KOPT-K1 (cell line): Measurements from ENCODE around the gene ASAP2.
"Not testable (repeated sequence)": the region's sequence is repeated elsewhere in the genome, so short reads cannot be mapped to it uniquely, and the experiment has no call there.

Experiments used
- H3K27ac ChIP-seq: fragments of 200-600 bp; sonication (generic); 2 replicates; pipeline ENCODE4 v1.5.1; 2016; ENCODE audit warnings: antibody characterized with exemption, mild to moderate bottlenecking, low read depth, low read length; ENCODE audit not compliant: poor library complexity, severe bottlenecking
- H3K36me3 ChIP-seq: fragments of 200-600 bp; sonication (generic); 2 replicates; pipeline ENCODE4 v1.5.1; 2017; ENCODE audit warnings: antibody characterized with exemption, mild to moderate bottlenecking, low read length, moderate library complexity; ENCODE audit not compliant: insufficient read depth
- H3K9me3 ChIP-seq: fragments of 200-600 bp; sonication (generic); 2 replicates; pipeline ENCODE4 v1.5.1; 2017; ENCODE audit warnings: antibody characterized with exemption, low read length, mild to moderate bottlenecking; ENCODE audit not compliant: insufficient read depth, poor library complexity, severe bottlenecking

Gene ASAP2

DNA sequence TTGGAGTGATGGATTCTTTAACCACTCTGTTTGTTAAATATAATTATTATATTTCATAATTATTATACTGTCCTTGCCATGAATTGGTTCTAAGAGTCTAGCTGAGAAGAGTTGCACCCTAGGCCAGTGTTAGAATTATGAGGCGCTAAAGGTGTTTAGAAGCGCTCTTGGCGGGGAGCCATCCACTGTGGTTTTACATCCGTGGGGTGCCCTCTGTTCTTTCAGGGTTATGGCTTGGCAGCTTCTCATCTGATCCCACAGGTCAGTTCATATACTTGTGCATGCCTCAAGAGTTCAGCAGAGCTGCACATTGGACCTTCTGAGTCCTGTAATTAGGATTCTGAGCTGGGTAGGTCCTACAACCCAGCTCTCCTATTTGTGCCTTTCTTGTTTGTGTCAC, 9.1 kb downstream of the ASAP2 start:
- Histone ChIP-seq H3K27ac (no peak overlapping the region), H3K9me3 (no peaks in the 10 kb centered on the region), H3K36me3 (no peaks in the 10 kb centered on the region)

- H3K9me3 ChIP-seq, H3K36me3 ChIP-seq, H3K27ac ChIP-seq: not testable (repeated sequence)
Measured at GRCh38 chr2:9216143-9216542, 9.5 kb downstream of the ASAP2 start.

GRCh38 chr2:9217838-9218770, 11.5 kb downstream of the ASAP2 start:
- Histone ChIP-seq H3K27ac (no peak overlapping the region), H3K9me3 (no peaks in the 10 kb centered on the region)

GRCh38 chr2:9219027-9219445, 12.4 kb downstream of the ASAP2 start:
- no peaks in the 10 kb centered on the region for H3K36me3 ChIP-seq
- H3K27ac ChIP-seq: no peak overlapping the region

More at GRCh38 chr2:9217838-9218770, 11.5 kb downstream of the ASAP2 start:
- H3K36me3 ChIP-seq: no peaks in the 10 kb centered on the region

DNA sequence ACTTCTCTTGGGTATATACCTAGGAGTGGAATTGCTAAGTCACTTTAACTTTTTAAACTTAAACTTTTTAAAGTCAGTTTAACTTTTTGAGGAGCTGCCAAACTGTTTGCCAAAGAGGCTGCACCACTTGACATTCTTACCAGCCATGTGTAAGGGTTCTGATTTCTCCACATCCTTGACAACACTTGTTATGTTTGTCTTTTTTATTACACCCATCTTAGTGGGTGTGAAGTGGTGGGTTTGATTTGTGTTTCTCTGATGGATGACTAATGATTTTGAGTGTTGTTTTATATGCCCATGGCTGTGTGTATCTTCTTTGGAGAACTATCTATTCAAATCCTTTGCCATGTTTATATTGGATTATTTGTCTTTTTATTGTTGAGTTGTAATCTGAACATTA, 13.6 kb downstream of the ASAP2 start:
- H3K9me3 ChIP-seq: no peaks in the 10 kb centered on the region
- H3K27ac ChIP-seq: no peak overlapping the region
- H3K36me3 ChIP-seq: no peaks in the 10 kb centered on the region

More at GRCh38 chr2:9219027-9219445, 12.4 kb downstream of the ASAP2 start:
- H3K9me3 ChIP-seq: no peaks in the 10 kb centered on the region

DNA sequence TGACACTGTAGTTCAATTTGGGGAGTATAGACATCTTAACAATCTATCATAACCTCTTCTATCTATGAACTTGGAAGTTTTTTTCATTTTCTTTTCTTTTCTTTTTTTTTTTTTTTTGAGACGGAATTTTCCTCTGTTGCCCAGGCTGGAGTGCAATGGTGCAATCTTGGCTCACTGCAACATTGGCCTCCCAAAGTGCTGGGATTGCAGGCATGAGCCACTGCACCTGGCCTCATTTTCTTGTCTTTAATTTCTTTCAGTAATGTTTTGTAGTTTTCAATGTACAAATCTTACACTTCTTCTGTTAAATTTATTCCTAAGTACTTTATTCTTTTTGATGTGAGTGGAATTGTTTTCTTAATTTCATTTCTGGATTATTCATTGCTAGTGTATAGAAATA, 14.6 kb downstream of the ASAP2 start:
- Histone ChIP-seq H3K9me3 (no peaks in the 10 kb centered on the region), H3K36me3 (no peaks in the 10 kb centered on the region), H3K27ac (no peak overlapping the region)

- Histone ChIP-seq H3K36me3 (no peaks in the 10 kb centered on the region), H3K27ac (no peak overlapping the region), H3K9me3 (no peaks in the 10 kb centered on the region)
Measured at GRCh38 chr2:9222239-9222892, 15.8 kb downstream of the ASAP2 start.

GRCh38 chr2:9222893-9223287, 16.3 kb downstream of the ASAP2 start:
- Histone ChIP-seq H3K27ac (no peak overlapping the region), H3K36me3 (no peaks in the 10 kb centered on the region), H3K9me3 (no peaks in the 10 kb centered on the region)

GRCh38 chr2:9225806-9226205, 19.2 kb downstream of the ASAP2 start:
- Histone ChIP-seq H3K27ac (no peak overlapping the region), H3K36me3 (no peaks in the 10 kb centered on the region)

GRCh38 chr2:9226458-9227380, 20.1 kb downstream of the ASAP2 start:
- Histone ChIP-seq H3K27ac (no peak overlapping the region), H3K9me3 (no peaks in the 10 kb centered on the region), H3K36me3 (no peaks in the 10 kb centered on the region)

More at GRCh38 chr2:9225806-9226205, 19.2 kb downstream of the ASAP2 start:
- H3K9me3 ChIP-seq: no peaks in the 10 kb centered on the region

DNA sequence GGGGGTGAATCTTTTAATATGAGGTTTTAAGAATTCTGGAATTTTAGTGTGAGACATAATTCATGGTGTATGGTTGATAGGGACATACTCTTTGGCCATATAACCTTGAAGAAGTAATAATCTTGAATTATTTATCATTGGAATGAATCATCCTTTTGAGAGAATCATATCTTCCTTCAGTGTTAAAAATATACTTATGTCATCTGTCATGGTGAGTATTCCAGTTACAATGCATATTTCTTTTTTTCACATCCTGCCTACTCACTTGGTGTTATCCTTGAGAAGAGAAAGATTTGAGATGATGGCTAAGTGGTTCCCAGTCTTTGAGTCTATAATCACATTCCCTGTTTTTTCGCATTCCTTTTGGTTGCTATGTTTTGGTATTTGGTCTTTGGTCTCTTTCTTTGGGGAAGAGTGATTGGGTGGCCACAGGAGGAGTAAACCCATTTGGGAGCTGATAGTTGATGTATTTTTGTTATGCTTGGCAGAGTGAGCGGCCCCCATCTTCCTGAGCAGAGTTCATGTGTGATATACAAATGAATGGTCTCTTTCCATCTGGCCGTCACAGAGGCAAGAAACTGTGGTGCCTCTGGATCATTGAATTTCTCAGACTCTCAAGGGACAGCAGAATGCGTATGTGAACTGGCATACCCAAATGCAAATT, 21.6 kb downstream of the ASAP2 start:
- no peaks in the 10 kb centered on the region for H3K9me3 ChIP-seq
- H3K27ac ChIP-seq: no peak overlapping the region
- no peaks in the 10 kb centered on the region for H3K36me3 ChIP-seq

- Histone ChIP-seq H3K27ac (no peak overlapping the region), H3K36me3 (no peaks in the 10 kb centered on the region), H3K9me3 (no peaks in the 10 kb centered on the region)
Measured at GRCh38 chr2:9228781-9229469, 22.3 kb downstream of the ASAP2 start.

- Histone ChIP-seq H3K27ac (no peak overlapping the region), H3K9me3 (no peaks in the 10 kb centered on the region), H3K36me3 (no peaks in the 10 kb centered on the region)
Measured at GRCh38 chr2:9229470-9229820, 22.8 kb downstream of the ASAP2 start.
